Upper lobe of left lung (tissue), 6 donors: ENCODE results near the gene KCNG4. TPM values are rescaled to one million over a fixed set of nuclear protein-coding genes. Genes with fewer than 3 reads are reported as not detected.

Experiments used
- ATAC-seq, 2 donors: fragments of 200-7000 bp; cut with Tn5 transposase; one replicate each; pipeline ENCODE4 v1.9.1; 2022; ENCODE audit warnings: mild to moderate bottlenecking in 2 of 2, moderate library complexity in 2 of 2; ENCODE audit not compliant: low FRiP score in 2 of 2
- DNase-seq, 2 donors: peaks; one replicate each; pipeline ENCODE4 v3.0.0-alpha.2; 2019 to 2020
- H3K27ac ChIP-seq, 4 donors: fragments of 200-600 bp; sonication (generic); one replicate each; pipeline ENCODE4 v1.5.1; 2016 to 2019
- H3K27me3 ChIP-seq, 4 donors: fragments of 200-600 bp; sonication (generic); one replicate each; pipeline ENCODE4 v1.5.1; 2017 to 2019
- H3K36me3 ChIP-seq, 4 donors: fragments of 200-600 bp; sonication (generic); one replicate each; pipeline ENCODE4 v1.5.1; 2016 to 2019
- H3K4me1 ChIP-seq, 4 donors: fragments of 200-600 bp; sonication (generic); one replicate each; pipeline ENCODE4 v1.5.1; 2018 to 2019
- H3K4me3 ChIP-seq, 4 donors: fragments of 200-600 bp; sonication (generic); one replicate each; pipeline ENCODE4 v1.5.1; 2017 to 2019; ENCODE audit warnings: mild to moderate bottlenecking in 2 of 4, moderate library complexity in 1 of 4
- H3K9me3 ChIP-seq, 4 donors: fragments of 200-600 bp; sonication (generic); one replicate each; pipeline ENCODE4 v1.5.1; 2018 to 2019
- CTCF ChIP-seq, 6 experiments: fragments of 450-650 bp in 4 of 6; fragments of 200-600 bp in 2 of 6; sonication (generic) in 2 of 6; IDR thresholded peaks; one replicate each; pipeline ENCODE4 v1.5.1; 2016 to 2019; ENCODE audit warnings: antibody characterized with exemption in 6 of 6
- EP300 ChIP-seq, 4 donors: sonication (generic); formaldehyde crosslinking; IDR thresholded peaks; one replicate each; pipeline ENCODE4 v1.5.1; 2017; ENCODE audit warnings: antibody characterized with exemption in 4 of 4, control low read depth in 2 of 4
- POLR2A ChIP-seq, 4 donors: fragments of 450-650 bp; IDR thresholded peaks; one replicate each; pipeline ENCODE4 v1.5.1; 2016 to 2017; ENCODE audit warnings: antibody characterized with exemption in 4 of 4, mild to moderate bottlenecking in 2 of 4
- POLR2AphosphoS5 ChIP-seq, 2 donors: sonication (generic); formaldehyde crosslinking; IDR thresholded peaks; one replicate each; pipeline ENCODE4 v1.5.1; 2017; ENCODE audit warnings: antibody characterized with exemption in 2 of 2
- WGBS, 2 donors: methylation state at CpG; one replicate each; pipeline ENCODE4 v1.1.5; 2017 to 2018; 5-methylcytosine and 5-hydroxymethylcytosine counted together
- total RNA-seq, 6 donors: library from RNA; depleted of rRNA in 4 of 6; stranded (reverse); fragments of >200 nt in 4 of 6; gene quantifications; one replicate each; pipeline versions ENCODE4 v1.1.0 to v1.2.1, GENCODE V29; 2016 to 2021
- donor health status: DM: no; HTN: no; CAD: no; lungs with moderate emphysema.
- donor health status: DM: no; HTN: yes; CAD: no; lungs with severe emphysema.

Gene KCNG4
- total RNA-seq, 6 donors from 2014 or later: not detected

- DNase-seq: no peak
These were observed 43.7 kb upstream of the KCNG4 start for GRCh38 chr16:84283314-84284153.

GRCh38 chr16:84282533-84282932, 42.7 kb upstream of the KCNG4 start:
- H3K4me1 ChIP-seq: peaks cover 32 to 39% (median 35%) of the 10 kb centered on the region in 4 donors
- no peak overlapping the region for H3K27ac ChIP-seq
- H3K9me3 ChIP-seq: no peaks in the 10 kb centered on the region
- TF ChIP-seq POLR2AphosphoS5 (IDR thresholded peaks at IDR 0.05) (no peak), POLR2A (IDR thresholded peaks at IDR 0.05) (no peak), EP300 (IDR thresholded peaks at IDR 0.05) (no peak), CTCF (IDR thresholded peaks at IDR 0.05) (no peak)
- 69 to 88% methylated on average over 5 of the region's 6 CpGs for WGBS, 2 donors
- H3K4me3 ChIP-seq: no peak overlapping the region
- no peaks in the 10 kb centered on the region for H3K36me3 ChIP-seq
- ATAC-seq (no peak), DNase-seq (no peak)
- H3K27me3 ChIP-seq: no peaks in the 10 kb centered on the region

More at GRCh38 chr16:84283314-84284153, 43.7 kb upstream of the KCNG4 start:
- Histone ChIP-seq H3K4me1 (peaks cover 33 to 40% (median 37%) of the 10 kb centered on the region in 4 donors), H3K27ac (peak overlapping the region; percentile 41 to 92 (median 84)), H3K4me3 (no peak overlapping the region), H3K9me3 (no peaks in the 10 kb centered on the region), H3K27me3 (no peaks in the 10 kb centered on the region), H3K36me3 (no peaks in the 10 kb centered on the region)
- no peak for ATAC-seq
- WGBS, 2 donors: 79 to 80% methylated on average over 24 of the region's 24 CpGs
- no peak for TF ChIP-seq EP300 (IDR thresholded peaks at IDR 0.05)
- TF ChIP-seq CTCF (IDR thresholded peaks at IDR 0.05): no peak
- no peak for TF ChIP-seq POLR2AphosphoS5 (IDR thresholded peaks at IDR 0.05)

GRCh38 chr16:84281074-84281473, 41.3 kb upstream of the KCNG4 start:
- TF ChIP-seq CTCF (IDR thresholded peaks at IDR 0.05) (no peak), POLR2AphosphoS5 (IDR thresholded peaks at IDR 0.05) (no peak), EP300 (IDR thresholded peaks at IDR 0.05) (no peak), POLR2A (IDR thresholded peaks at IDR 0.05) (no peak)
- Histone ChIP-seq H3K4me3 (no peak overlapping the region), H3K27me3 (no peaks in the 10 kb centered on the region), H3K4me1 (peaks cover 24 to 31% (median 26%) of the 10 kb centered on the region in 4 donors), H3K27ac (no peak overlapping the region), H3K36me3 (no peaks in the 10 kb centered on the region), H3K9me3 (no peaks in the 10 kb centered on the region)
- ATAC-seq (no peak), DNase-seq (no peak)
- WGBS, 2 donors: 86 to 94% methylated on average over 3 of the region's 3 CpGs

GRCh38 chr16:84279881-84280280, 40.1 kb upstream of the KCNG4 start:
- Histone ChIP-seq H3K4me1 (peaks cover 14 to 19% (median 14%) of the 10 kb centered on the region in 4 donors), H3K27me3 (no peaks in the 10 kb centered on the region), H3K4me3 (no peak overlapping the region), H3K27ac (no peak overlapping the region), H3K36me3 (no peaks in the 10 kb centered on the region), H3K9me3 (no peaks in the 10 kb centered on the region)
- TF ChIP-seq CTCF (IDR thresholded peaks at IDR 0.05) (no peak), EP300 (IDR thresholded peaks at IDR 0.05) (no peak), POLR2A (IDR thresholded peaks at IDR 0.05) (no peak), POLR2AphosphoS5 (IDR thresholded peaks at IDR 0.05) (no peak)
- ATAC-seq (no peak), DNase-seq (no peak)
- WGBS, 2 donors: 93 to 94% methylated on average over 12 of the region's 12 CpGs
